GM18499 (cell line): ENCODE data around the gene HECTD4.
"Not testable (repeated sequence)": the region's sequence is repeated elsewhere in the genome, so short reads cannot be mapped to it uniquely, and the experiment has no call there.

Source experiments
- ATAC-seq: cut with Tn5 transposase; IDR thresholded peaks from one replicate; pipeline ENCODE4 v1.9.1; 2021; ENCODE audit warnings: moderate number of reproducible peaks; ENCODE audit not compliant: insufficient read depth, unreplicated experiment

HECTD4 gene

DNA sequence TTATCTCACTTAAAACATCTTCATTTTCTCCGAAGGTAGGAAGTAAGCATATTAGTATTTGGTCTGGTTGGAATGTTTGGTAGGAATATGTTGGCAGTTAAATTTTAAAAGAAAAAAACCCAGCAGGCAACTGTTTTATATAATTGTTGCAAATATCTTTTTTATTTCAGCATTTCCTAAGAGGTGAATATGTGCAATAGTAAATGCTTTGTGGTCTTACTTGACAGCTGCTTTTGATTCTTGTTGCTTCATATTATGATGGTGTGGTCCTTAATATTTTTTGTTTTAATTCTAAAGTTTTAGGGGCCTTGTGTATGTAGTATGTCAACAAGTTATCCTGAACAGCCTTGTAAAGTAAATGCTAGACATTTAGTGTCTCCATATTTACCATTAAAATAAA, 250.5 kb downstream of the HECTD4 start:
- ATAC-seq: no peak

DNA sequence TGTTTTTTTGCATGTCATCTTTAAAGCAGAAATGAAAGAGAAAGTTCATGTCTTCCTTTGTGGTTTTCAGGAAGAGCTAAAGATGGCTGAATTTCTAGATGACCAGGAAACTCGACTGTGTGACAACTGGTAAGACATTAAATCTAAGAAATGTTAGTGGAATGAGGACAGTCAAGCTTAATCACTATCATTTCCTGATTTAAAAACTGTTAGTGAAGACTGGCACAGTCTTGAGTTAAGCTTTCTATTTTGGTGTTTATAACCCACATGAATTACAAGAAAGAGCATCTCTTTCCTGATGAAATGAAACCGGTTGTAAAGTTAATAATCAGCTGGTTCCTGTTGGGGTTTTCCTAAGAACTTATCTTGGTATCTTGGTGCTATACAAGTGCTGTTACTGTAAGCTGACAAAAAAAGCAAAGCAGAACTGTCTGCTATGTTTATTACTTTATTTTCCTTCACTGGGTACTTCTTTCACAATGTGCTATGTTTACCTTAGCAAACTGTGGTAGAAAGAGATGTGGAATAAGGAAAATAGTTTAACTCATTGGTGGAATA, 251.7 kb downstream of the HECTD4 start:
- no peak for ATAC-seq

DNA sequence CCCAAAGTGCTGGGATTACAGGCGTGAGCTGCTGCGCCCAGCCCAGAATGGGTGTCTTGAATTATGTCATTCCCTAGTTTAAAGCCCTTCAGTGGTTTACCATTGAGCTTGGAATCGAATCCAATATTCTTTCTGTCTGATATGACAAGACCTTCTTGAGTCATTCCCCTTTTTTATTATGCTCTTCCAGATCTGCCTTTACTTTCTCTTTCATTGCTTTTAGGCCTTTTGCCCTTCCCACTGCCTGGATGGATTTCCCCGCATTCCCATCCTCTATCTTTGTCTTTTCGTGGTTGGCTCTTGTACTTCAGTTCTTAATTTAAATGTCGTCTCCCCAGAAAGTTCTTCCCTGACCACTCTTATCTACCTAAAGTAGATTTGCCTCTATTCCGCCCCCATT, 255.3 kb downstream of the HECTD4 start:
- ATAC-seq: no peak

DNA sequence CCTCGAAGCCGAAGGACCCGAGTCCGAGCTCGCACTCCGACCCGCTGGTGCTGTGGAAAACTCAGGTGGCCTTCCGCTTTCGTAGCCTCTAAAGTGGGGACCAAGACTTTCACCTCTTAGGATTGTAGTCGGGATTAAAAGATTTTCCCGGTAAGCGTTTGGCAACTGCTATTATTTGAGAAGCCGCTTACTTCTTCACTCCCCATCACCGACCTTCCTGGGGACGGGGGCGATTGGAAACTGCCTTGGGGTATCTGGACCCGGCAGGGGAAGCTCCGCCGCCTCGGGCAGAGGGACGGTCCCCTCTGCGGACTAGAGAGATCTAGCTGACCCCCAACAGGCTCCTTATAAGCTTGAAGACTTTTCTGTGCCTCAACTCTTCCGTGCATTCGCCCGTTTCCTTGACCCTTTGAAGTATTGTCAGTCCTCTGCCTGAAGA, 256.2 kb downstream of the HECTD4 start:
- ATAC-seq: no peak

DNA sequence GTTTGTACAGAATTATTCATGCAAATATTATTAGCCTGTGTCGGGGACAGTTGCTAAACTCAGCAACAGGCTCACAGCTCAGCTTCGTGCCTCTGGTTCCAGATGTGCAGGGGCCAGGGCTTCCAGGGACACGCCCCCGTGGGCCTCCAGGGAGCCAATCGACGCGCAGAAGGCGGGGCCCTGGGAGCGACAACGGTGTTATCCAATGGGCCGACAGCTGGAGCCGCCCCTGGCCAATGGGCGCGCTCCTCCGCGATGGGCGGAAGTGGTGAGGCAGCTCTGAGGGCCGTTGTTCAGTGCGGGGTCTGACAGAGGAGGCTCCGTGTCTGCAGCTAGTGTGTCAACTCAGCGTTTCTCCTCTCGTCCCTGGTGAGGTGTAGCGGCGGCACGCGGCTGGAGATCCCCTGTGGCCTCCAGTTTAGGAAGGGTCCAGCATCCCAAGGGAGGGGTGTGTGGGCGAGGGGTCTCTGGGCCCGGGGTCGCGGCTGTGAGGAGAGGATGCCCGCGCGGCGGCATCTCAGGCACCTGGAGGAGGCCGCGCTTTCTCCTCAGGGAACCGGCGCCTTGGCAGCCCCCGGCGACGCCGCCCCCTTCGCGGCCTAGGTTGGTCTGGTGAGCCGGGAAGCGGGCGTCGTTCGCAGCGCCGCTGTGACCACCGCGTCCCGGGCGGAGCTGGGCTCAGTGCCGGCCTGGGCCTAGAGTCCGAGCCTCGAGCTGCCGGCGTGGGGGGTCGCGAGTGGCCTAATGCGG, 256.8 kb downstream of the HECTD4 start, which contains the start of gene TRAFD1:
TSS of gene TRAFD1 (plus strand) at position 311 of the 750 bp plus-strand sequence. CDS start 4,963 bp downstream, outside the sequence.
- ATAC-seq: peak; percentile 74

DNA sequence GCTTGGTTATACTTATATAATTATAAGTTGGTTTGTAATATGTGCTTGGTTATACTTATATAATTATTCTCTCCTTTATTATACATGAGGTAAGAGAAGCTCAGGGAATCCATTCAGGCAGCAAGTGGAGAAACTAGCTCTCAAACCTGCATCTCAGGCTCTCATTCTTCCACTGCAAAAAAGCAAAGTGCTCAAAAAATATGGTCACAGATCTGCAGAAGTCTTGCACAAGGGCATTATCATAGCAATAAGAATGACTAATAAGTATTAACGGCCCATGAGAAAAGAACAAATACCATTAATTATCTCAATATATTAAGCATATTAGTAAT, 257.3 kb downstream of the HECTD4 start:
- ATAC-seq: no peak

DNA sequence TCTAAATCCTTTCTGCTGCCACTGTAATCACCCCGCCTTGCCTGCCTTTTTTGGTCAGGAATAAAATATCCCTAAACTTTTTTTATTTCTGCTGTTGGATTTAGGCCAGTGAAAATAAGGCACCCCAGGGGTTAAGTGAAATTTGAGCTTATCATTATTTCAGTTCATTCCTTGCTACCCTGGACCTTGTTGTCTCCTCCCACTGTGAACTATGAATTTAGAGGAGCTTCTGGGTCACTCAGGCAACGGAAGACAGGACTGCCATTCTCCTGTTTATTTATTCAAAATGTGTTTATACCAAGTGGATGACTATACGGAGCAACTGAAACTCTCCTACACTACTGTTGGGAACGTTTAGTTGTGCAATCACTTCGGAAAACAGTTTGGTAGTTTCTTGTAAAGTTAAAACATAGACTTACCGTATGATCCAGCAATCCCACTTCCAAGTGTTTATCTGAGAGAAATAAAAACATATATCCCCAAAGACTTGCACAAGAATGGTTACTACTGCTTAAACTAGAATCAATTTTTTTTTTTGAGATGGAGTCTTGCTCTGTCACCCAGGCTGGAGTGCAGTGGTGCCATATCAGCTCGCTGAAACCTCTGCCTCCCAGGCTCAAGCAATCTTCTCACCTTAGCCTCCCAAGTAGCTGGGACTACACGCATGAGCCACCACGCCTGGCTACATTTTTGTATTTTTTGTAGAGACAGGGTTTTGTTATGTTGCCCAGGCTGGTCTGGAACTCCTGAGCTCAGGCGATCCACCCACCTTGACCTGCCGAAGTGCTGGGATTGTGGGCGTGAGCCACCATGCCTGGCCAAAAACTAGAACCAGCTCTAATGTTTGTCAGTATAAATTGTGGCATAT, 259.2 kb downstream of the HECTD4 start:
- ATAC-seq: no peak

DNA sequence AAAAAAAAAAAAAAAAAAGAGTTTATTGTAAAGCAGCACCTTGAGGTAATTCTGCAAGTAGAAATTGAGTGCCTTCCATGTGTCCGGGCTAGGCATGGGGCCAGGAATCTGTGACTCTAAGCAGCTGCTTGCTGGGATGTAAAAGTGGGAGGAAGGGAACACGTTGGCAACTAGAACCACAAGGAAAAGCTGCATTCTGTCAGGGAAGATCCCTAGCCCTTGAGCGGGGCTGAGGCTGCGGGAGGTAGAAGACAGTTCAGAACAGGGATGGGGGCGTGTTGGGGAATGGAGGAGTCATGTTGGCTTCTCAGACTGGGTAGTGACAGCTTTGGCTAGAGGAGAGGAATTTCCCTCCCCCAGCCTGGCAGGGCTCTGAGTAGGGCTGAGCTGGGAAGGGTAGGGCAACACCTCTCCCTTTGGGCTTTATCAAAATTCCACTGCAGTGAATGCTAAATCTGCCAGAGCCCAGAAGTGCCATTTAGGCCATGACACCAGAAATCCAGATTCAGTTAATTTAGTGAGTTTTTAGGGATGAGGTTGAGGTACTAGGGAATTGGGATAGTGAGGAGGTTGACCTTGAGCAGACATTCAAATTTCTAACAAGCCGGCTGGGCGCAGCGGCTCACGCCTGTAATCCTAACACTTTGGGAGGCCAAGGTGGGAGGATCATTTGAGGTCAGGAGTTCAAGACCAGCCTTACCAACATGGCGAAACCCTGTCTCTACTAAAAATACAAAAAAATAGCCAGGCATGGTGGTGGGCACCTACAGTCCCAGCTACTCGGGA, 260.3 kb downstream of the HECTD4 start:
- ATAC-seq: no peak

DNA sequence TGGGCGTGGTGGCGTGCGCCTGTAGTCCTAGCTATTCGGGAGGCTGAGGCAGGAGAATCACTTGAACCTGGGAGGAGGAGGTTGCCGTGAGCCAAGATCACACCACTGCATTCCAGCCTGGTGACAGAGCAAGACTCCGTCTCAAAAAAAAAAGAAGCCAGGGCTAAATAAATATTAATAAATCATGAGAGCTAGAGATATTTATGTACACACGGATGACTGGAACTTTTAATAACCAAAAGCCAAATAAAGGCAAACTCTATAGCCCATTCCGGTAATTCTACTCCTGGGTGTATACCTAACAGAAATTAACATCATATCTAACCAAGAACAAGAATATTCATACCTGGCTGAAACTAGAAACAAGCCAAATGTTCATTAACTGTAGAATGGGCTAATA, 264.5 kb downstream of the HECTD4 start:
- ATAC-seq: no peak

DNA sequence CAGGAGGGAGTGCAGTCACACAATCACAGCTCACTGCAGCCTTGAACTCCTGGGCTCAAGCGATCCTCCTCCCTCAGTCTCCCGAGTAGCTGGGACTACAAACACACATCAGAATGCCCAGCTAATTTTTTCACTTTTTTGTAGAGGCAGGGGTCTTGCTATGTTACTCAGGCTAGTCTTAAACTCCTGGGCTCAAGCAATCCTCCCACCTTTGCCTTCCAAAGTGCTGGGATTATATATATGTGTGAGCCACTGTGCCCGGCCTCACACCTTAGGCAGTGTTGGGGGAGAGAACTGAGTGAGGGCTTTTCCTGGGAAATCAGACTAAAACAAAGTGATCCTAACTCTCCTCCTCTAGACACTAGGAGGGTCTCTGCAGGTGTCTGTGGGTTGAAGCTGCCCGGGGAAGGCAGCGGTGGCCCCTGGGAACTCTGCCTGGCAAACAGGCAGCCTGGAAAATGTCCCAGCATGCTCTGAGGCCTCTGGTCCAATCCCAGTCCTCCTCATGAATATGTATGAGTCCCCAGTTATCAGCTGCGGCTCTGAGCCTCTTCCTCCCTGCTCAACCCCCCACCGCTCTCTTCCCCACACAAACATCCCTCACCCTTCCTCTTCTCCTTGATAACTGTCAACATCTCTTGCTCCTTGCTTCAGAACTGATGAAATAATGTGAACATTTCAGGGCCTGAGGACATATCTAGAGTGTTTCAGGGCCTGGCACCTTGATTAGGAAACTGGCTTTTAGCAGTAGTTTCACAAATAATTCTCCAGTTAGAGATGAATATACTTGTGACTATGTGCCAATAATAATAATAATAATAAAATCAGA, 265.8 kb downstream of the HECTD4 start:
- no peak for ATAC-seq

DNA sequence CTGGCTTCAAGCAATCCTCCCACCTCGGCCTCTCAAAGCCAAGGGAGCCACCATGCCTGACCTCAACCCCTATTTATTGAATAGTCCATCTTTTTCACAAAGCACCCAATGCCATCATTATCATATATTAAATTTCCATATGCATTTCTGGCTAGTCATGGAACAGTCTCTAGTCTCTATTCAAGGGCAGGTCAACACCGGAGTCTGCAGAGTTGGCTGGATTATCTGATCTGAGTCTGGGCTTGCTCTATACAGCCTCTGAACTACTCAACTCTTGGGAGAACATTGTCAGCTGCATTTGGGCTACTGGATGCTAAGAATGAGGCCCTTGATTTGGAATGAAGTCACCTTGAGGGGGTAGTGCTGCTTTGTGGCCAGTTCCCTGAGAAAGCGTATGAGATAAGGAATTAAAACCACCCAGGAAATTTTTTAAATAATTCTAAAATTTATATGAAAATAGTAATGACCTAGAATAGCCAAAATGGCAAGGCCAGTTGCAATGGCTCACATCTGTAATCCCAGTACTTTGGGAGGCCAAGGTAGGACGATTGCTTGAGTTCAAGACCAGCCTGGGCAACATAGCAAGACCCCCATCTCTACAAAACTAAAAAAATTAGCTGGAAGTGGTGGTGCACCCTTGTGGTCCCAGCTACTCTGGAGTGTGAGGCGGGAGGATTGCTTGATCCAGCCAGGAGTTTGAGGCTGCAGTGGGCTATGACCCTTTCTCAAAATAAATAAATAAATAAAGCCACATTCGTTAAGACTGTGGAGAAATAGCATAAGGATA, 266.8 kb downstream of the HECTD4 start:
- no peak for ATAC-seq

DNA sequence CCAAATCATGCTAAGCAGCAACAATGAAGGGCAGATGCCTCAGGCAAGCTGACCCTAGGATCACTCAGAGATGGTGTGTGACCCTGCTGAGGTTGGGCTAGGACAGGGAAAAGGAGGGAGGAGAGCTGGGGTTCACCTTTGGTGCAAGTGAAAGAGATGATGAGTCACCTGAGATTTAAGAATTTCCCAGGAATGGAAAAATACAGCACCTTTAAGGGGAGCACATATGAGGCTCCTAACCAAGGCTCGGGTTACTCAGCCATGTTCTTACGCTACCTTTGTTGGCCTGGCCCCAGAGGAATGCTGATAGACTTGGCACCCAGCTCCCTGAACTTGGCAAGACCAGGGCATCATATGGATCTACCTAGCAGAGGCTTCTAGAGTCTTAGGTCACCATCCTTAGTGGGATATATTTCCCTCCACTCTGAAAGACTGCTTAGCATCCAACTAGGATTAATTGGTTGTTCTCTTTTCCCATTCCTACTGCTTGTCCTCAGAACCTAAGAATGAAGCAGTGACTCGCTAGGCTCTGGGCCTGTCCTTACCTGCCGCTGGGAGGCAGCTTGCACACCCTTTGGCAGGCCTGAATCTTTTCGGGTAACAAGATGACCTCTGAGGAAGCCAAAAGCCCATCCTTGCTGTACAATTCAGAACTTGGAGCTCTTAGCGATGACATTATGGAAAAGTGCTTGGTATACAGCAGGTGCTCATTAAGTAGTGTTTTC, 269.7 kb downstream of the HECTD4 start:
- ATAC-seq: no peak

DNA sequence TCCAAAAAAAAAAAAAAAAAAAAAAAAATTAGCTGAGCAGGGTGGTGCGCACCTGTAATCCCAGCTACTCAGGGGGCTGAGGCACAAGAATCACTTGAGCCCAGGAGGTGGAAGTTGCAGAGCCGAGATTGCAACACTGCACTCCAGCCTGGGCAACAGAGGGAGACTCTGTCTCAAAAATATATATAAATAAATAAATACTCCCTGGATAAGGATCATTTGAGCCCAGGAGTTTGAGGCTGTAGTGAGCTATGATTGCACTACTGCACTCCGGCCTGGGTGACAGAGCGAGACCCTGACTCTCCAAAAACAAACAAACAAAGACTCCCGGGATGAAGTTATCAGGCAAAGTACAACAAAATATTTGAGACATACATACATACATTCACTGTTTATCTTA, 270.3 kb downstream of the HECTD4 start:
- no peak for ATAC-seq

DNA sequence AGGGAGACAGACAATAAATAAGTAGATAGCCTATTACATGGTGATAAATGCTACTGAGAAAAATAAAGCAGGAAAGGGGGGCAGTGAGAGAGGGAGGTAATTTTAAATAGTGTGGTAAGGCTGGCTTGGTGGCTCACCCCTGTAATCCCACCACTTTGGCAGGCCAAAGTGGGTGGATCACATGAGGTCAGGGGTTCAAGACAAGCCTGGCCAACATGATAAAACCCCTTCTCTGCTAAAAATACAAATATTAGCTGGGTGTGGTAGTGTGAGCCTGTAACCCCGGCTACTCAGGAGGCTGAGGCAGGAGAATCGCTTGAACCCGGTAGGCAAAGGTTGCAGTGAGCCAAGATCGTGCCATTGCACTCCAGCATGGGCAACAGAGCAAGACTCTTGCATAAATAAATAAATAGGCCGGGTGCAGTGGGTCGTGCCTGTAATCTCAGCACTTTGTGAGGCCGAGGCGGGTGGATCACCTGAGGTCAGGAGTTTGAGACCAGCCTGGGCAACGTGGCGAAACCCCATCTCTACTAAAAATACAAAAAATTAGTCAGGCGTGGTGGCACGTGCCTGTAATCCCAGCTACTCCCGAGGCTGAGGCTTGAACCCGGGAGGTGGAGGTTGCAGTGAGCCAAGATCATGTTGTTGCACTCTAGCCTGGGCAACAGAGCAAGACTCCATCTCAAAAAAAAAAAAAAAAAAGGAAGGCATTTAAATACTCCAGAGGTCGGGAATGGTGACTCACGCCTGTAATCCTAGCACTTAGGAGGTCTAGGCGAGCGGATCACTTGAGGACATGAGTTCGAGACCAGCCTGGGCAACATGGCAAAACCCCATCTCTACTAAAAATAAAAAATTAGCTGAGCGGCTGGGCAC, 271.2 kb downstream of the HECTD4 start:
- ATAC-seq: not testable (repeated sequence)
